Esophagus squamous epithelium (tissue), 5 donors: ENCODE results near the gene ARSA. TPM values are rescaled to one million over a fixed set of nuclear protein-coding genes. Genes with fewer than 3 reads are reported as not detected.

Source experiments
- DNase-seq: peaks from one replicate; lab custom pipeline; 2025; lab: John Stamatoyannopoulos, UW
- H3K27ac ChIP-seq, 4 donors: fragments of 200-600 bp; sonication (generic); one replicate each; pipeline ENCODE4 v1.5.1; 2016 to 2019; ENCODE audit warnings: mild to moderate bottlenecking in 1 of 4
- H3K27me3 ChIP-seq, 4 donors: fragments of 200-600 bp; sonication (generic); 1 replicate in 3 of 4; 2 replicates in 1 of 4; pipeline versions ENCODE4 v1.5.1 to v1.6.0; 2017 to 2021; ENCODE audit warnings: antibody characterized with exemption in 1 of 4
- H3K36me3 ChIP-seq, 3 donors: fragments of 200-600 bp; sonication (generic); one replicate each; pipeline ENCODE4 v1.5.1; 2016 to 2019
- H3K4me1 ChIP-seq, 3 donors: fragments of 200-600 bp; sonication (generic); one replicate each; pipeline ENCODE4 v1.5.1; 2017 to 2019
- H3K4me3 ChIP-seq, 4 donors: fragments of 200-600 bp; sonication (generic); 1 replicate in 3 of 4; 2 replicates in 1 of 4; pipeline ENCODE4 v1.5.1; 2016 to 2019; ENCODE audit warnings: mild to moderate bottlenecking in 2 of 4, moderate library complexity in 1 of 4
- H3K9me3 ChIP-seq, 3 donors: fragments of 200-600 bp; sonication (generic); one replicate each; pipeline ENCODE4 v1.5.1; 2016 to 2019
- CTCF ChIP-seq, 6 experiments: fragments of 450-650 bp in 4 of 6; fragments of 200-600 bp in 2 of 6; sonication (generic) in 2 of 6; IDR thresholded peaks; one replicate each; pipeline ENCODE4 v1.5.1; 2016 to 2019; ENCODE audit warnings: antibody characterized with exemption in 6 of 6, mild to moderate bottlenecking in 4 of 6, moderate library complexity in 4 of 6
- POLR2A ChIP-seq, 4 donors: fragments of 450-650 bp; IDR thresholded peaks; one replicate each; pipeline ENCODE4 v1.6.1; 2017; ENCODE audit warnings: antibody characterized with exemption in 4 of 4, mild to moderate bottlenecking in 4 of 4, moderate library complexity in 3 of 4
- WGBS, 2 donors: methylation state at CpG; one replicate each; pipeline ENCODE4 v1.1.5; 2018; 5-methylcytosine and 5-hydroxymethylcytosine counted together
- intact Hi-C: fragments of 100-400 bp; cut with DNase I; formaldehyde crosslinking; loops from one replicate; pipeline ENCODE4 v1.15.0; 2022
- small RNA-seq, 4 donors: library from RNA; depleted of rRNA; stranded (forward); fragments of <200 nt; gene quantifications; one replicate each; pipeline ENCODE3, GENCODE V24; 2016
- total RNA-seq, 4 donors: library from RNA; depleted of rRNA; stranded (reverse); fragments of >200 nt; gene quantifications; one replicate each; pipeline ENCODE4 v1.1.0, GENCODE V29; 2016
- donor health status: DM: yes; HTN: yes; CAD: no.

The ARSA gene
- total RNA-seq, 4 donors from 2014 or later, result 18.7 to 47.0 (median 28.6) TPM

DNA sequence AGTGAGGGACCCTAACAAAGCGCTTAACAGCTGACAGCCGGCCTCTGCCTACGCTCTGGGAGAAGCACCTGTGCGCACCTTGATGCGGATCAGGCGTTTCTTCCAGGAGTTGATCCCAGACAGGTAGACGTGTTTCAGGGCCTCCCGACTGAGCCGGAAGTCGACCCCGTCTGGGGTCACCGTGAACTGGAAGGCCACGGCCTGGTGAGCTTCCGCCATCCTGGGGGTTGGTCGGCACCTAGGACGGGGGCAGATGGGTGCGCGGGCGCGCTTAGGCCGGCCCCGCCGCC lies 50.3 kb downstream of the ARSA start:
- DNase-seq, result no peak
- H3K4me3 ChIP-seq, result peak overlapping the region in 1 of 4 donors; percentile 53
- H3K4me1 ChIP-seq, result peaks cover 13 to 30% (median 17%) of the 10 kb centered on the region in 3 donors
- WGBS, 2 donors, result 0% methylated on average over 1 of the region's 23 CpGs; no CpG with 5 or more reads in 1 of the 2 donors
- peaks cover 0 to 62% (median 6%) of the 10 kb centered on the region in 3 donors for H3K36me3 ChIP-seq
- TF ChIP-seq CTCF (IDR thresholded peaks at IDR 0.05), result no peak
- TF ChIP-seq POLR2A (IDR thresholded peaks at IDR 0.05), result no peak
- H3K27ac ChIP-seq, result no peak overlapping the region
- intact Hi-C loops, result no loop called here
- no peaks in the 10 kb centered on the region for H3K27me3 ChIP-seq
- H3K9me3 ChIP-seq, result no peaks in the 10 kb centered on the region

- Histone ChIP-seq H3K27ac (no peak overlapping the region), H3K9me3 (no peaks in the 10 kb centered on the region), H3K27me3 (no peaks in the 10 kb centered on the region), H3K36me3 (peaks cover 0 to 67% (median 6%) of the 10 kb centered on the region in 3 donors), H3K4me1 (peaks cover 13 to 29% (median 17%) of the 10 kb centered on the region in 3 donors), H3K4me3 (no peak overlapping the region)
- no peak for DNase-seq
- WGBS, 2 donors, result 78 to 81% methylated on average over 11 to 17 of the region's 18 CpGs
- intact Hi-C loops, result no loop called here
- TF ChIP-seq CTCF (IDR thresholded peaks at IDR 0.05) (no peak), POLR2A (IDR thresholded peaks at IDR 0.05) (no peak)
These were observed 50.9 kb downstream of the ARSA start for GRCh38 chr22:50576806-50577696.

DNA sequence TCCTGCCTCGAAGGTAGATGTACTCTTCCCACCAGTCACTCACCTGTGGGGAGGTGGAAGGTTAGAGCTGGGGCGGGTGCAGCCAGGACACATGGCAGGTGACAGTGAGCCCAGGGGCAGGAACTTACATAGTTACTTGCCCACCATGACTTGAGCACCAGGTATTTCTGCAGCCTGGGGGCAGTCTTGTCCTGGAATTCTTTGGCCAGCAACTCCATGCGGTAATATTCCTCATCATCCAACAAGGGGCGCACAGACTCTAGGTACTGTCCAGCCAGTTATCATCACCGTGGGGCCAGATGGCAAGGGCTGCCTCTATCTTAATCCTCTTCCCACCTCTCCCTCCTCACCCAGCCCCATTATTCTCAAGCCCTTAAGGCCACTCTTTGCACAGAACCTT lies 51.9 kb downstream of the ARSA start:
- Histone ChIP-seq H3K4me1 (peaks cover 4 to 19% (median 8%) of the 10 kb centered on the region in 3 donors), H3K27ac (no peak overlapping the region), H3K9me3 (no peaks in the 10 kb centered on the region), H3K27me3 (no peaks in the 10 kb centered on the region), H3K4me3 (no peak overlapping the region), H3K36me3 (peaks cover 0 to 74% (median 3%) of the 10 kb centered on the region in 3 donors)
- DNase-seq, result no peak
- WGBS, 2 donors, result 68 to 72% methylated on average over 4 to 5 of the region's 5 CpGs
- intact Hi-C loops, result no loop called here
- TF ChIP-seq CTCF (IDR thresholded peaks at IDR 0.05) (peak in 3 of 6 experiments; percentile 5 to 21 (median 9)), POLR2A (IDR thresholded peaks at IDR 0.05) (no peak)

- peaks cover 0 to 74% (median 5%) of the 10 kb centered on the region in 3 donors for H3K36me3 ChIP-seq
- H3K9me3 ChIP-seq, result no peaks in the 10 kb centered on the region
- H3K27ac ChIP-seq, result no peak overlapping the region
- no peak for TF ChIP-seq CTCF (IDR thresholded peaks at IDR 0.05)
- TF ChIP-seq POLR2A (IDR thresholded peaks at IDR 0.05), result no peak
- H3K4me3 ChIP-seq, result no peak overlapping the region
- intact Hi-C loops, result no loop called here
- H3K4me1 ChIP-seq, result peaks cover 3 to 17% (median 8%) of the 10 kb centered on the region in 3 donors
- WGBS, 2 donors, result 89 to 96% methylated on average over 7 of the region's 8 CpGs
- DNase-seq, result no peak
- no peaks in the 10 kb centered on the region for H3K27me3 ChIP-seq
These were observed 52.5 kb downstream of the ARSA start for GRCh38 chr22:50575426-50575941.

Small RNAs within 50 kb of the gene (small RNA-seq; reads per million reads assigned to genes)
- gene RF00019, result 0 reads per million in 4 donors

Other genes starting within 250 kb of the ARSA start
- 10 to 100 TPM; 38.3 to 92.0 (median 63.4) TPM for gene SBF1, start 153.1 kb downstream of the ARSA start, total RNA-seq
- 1 to 10 TPM in 2 of 4 donors, under 1 TPM in 2; under 0.01 to 1.9 (median 0.89) TPM for gene ADM2, start 146.6 kb downstream of the ARSA start, total RNA-seq
- gene MIOX, start 141.3 kb downstream of the ARSA start, total RNA-seq, result not detected
- 10 to 100 TPM; 35.4 to 65.0 (median 46.2) TPM for gene LMF2, start 120.5 kb downstream of the ARSA start, total RNA-seq
- gene NCAPH2, start 119.9 kb downstream of the ARSA start, total RNA-seq, result 10 to 100 TPM; 30.2 to 42.6 (median 38.5) TPM
- 10 to 100 TPM in 1 of 4 donors, 1 to 10 TPM in 3; 5.1 to 14.9 (median 6.7) TPM for gene SCO2, start 102.6 kb downstream of the ARSA start, total RNA-seq
- 100 to 1,000 TPM in 2 of 4 donors, 10 to 100 TPM in 2; 86.0 to 281 (median 137) TPM for gene TYMP, start 98.1 kb downstream of the ARSA start, total RNA-seq
- gene KLHDC7B, start 82.3 kb downstream of the ARSA start, total RNA-seq, result under 1 TPM; 0.26 to 0.53 (median 0.40) TPM
- gene SYCE3, start 65.2 kb downstream of the ARSA start, total RNA-seq, result 1 to 10 TPM in 1 of 4 donors, not detected in 3; 1.8 TPM
- 10 to 100 TPM in 1 of 4 donors, 1 to 10 TPM in 3; 3.5 to 17.6 (median 8.2) TPM for gene CPT1B, start 49.7 kb downstream of the ARSA start, total RNA-seq
- 10 to 100 TPM; 16.7 to 51.2 (median 35.4) TPM for gene CHKB, start 45.3 kb downstream of the ARSA start, total RNA-seq
- gene MAPK8IP2, start 27.4 kb downstream of the ARSA start, total RNA-seq, result 1 to 10 TPM; 1.3 to 2.9 (median 1.7) TPM
- gene SHANK3, start 44.7 kb upstream of the ARSA start, total RNA-seq, result 1 to 10 TPM; 3.7 to 5.9 (median 4.5) TPM
- gene ACR, start 110.1 kb upstream of the ARSA start, total RNA-seq, result not detected
- gene RABL2B, start 155.5 kb upstream of the ARSA start, total RNA-seq, result 10 to 100 TPM in 2 of 4 donors, 1 to 10 TPM in 2; 8.0 to 15.1 (median 10.7) TPM